Astrocyte (in vitro differentiated cells and primary cell): ENCODE data around the gene SPRY2.
A peak's percentile ranks its signal among the peaks of the same experiment; 100 is the strongest.

ENCODE experiments used
- CTCF ChIP-seq: IDR thresholded peaks from 2 replicates; pipeline ENCODE4 v1.5.1; 2011; ENCODE audit warnings: low read depth, mild to moderate bottlenecking, inconsistent platforms, low read length, moderate library complexity; ENCODE audit not compliant: insufficient read depth
- EZH2 ChIP-seq: IDR thresholded peaks from 2 replicates; pipeline ENCODE4 v1.6.1; 2012; ENCODE audit warnings: mild to moderate bottlenecking, low read length, inconsistent platforms; ENCODE audit not compliant: insufficient read depth

GRCh38 chr13:80334597-80335260, 6.2 kb downstream of the SPRY2 start:
- peak; percentile 4 for TF ChIP-seq CTCF
- no peak for TF ChIP-seq EZH2
